Heart left ventricle (tissue), 16 donors: ENCODE data around the gene KRT12. TPM values are rescaled to one million over a fixed set of nuclear protein-coding genes. Genes with fewer than 3 reads are reported as not detected.
"Not testable (repeated sequence)": the region's sequence is repeated elsewhere in the genome, so short reads cannot be mapped to it uniquely, and the experiment has no call there.

Source experiments
- ATAC-seq, 4 donors: fragments of 200-7000 bp; cut with Tn5 transposase; one replicate each; pipeline ENCODE4 v1.9.1; 2020 to 2022; ENCODE audit warnings: moderate library complexity in 4 of 4, mild to moderate bottlenecking in 3 of 4, moderate number of reproducible peaks in 1 of 4
- DNase-seq, 5 donors: peaks; one replicate each; pipeline ENCODE4 v3.0.0-alpha.2; 2020
- H3K27ac ChIP-seq, 12 donors: fragments of 200-600 bp; sonication (generic) in 4 of 12; one replicate each; pipeline versions ENCODE4 v1.5.0 to v1.8.0; 2016 to 2022; ENCODE audit warnings: mild to moderate bottlenecking in 2 of 12
- H3K27me3 ChIP-seq, 9 donors: fragments of 200-600 bp; sonication (generic) in 2 of 9; one replicate each; pipeline versions ENCODE4 v1.5.1 to v1.8.0; 2016 to 2022; ENCODE audit warnings: mild to moderate bottlenecking in 3 of 9
- H3K36me3 ChIP-seq, 9 donors: fragments of 200-600 bp; sonication (generic) in 2 of 9; one replicate each; pipeline versions ENCODE4 v1.5.0 to v1.8.0; 2018 to 2022; ENCODE audit warnings: mild to moderate bottlenecking in 2 of 9
- H3K4me1 ChIP-seq, 12 donors: fragments of 200-600 bp; sonication (generic) in 4 of 12; one replicate each; pipeline versions ENCODE4 v1.5.0 to v1.8.0; 2016 to 2022; ENCODE audit warnings: mild to moderate bottlenecking in 3 of 12
- H3K4me3 ChIP-seq, 12 donors: fragments of 200-600 bp; sonication (generic) in 4 of 12; one replicate each; pipeline versions ENCODE4 v1.5.0 to v1.8.0; 2017 to 2022; ENCODE audit warnings: mild to moderate bottlenecking in 9 of 12, moderate library complexity in 4 of 12
- H3K9me3 ChIP-seq, 12 donors: fragments of 200-600 bp; sonication (generic) in 4 of 12; one replicate each; pipeline versions ENCODE4 v1.5.0 to v1.8.0; 2016 to 2022; ENCODE audit warnings: mild to moderate bottlenecking in 1 of 12
- CTCF ChIP-seq, 12 donors: fragments of 200-600 bp; sonication (generic) in 4 of 12; IDR thresholded peaks; one replicate each; pipeline versions ENCODE4 v1.5.0 to v1.8.0; 2018 to 2022; ENCODE audit warnings: antibody characterized with exemption in 12 of 12, mild to moderate bottlenecking in 5 of 12
- POLR2A ChIP-seq, 2 donors: fragments of 450-650 bp; IDR thresholded peaks; one replicate each; pipeline ENCODE4 v1.6.1; 2017; ENCODE audit warnings: antibody characterized with exemption in 2 of 2, mild to moderate bottlenecking in 2 of 2, moderate library complexity in 2 of 2
- WGBS, 4 donors: extraction: QIAGEN DNeasy Blood & Tissue Kit in 2 of 4; methylation state at CpG; one replicate each; pipeline versions ENCODE4 v1.1.5 to v1.1.7; 2013 to 2018; 5-methylcytosine and 5-hydroxymethylcytosine counted together
- intact Hi-C, 10 donors: fragments of 100-400 bp; cut with DNase I; formaldehyde crosslinking; loops; one replicate each; pipeline versions ENCODE4 v1.11.1 to v1.14.2; 2022
- polyA plus RNA-seq, 2 donors: library from polyadenylated mRNA; stranded (reverse); fragments of 200-250 nt; gene quantifications; one replicate each; pipeline ENCODE4 v1.2.3, GENCODE V29; 2013
- total RNA-seq, 9 donors: library from RNA; depleted of rRNA in 2 of 9; stranded (reverse); fragments of >200 nt in 2 of 9; fragmentation: NEBNext Ultra II Directional in 3 of 9; extraction: Animal tissue kit (Norgen Biotek cat#: 25700) in 3 of 9; gene quantifications; one replicate each; pipeline versions ENCODE4 v1.1.0 to v1.2.4, GENCODE V29; 2016 to 2023
- donor health status: ischemic (EF 13 %, LVEDD 7.1; RV severe dilation, severe dysfunction).
- donor health status: healthy with polysubstance abuse.
- donor health status: DM: no; HTN: yes; CAD: no.
- donor health status: DM: no; HTN: no; CAD: no.
- donor health status: ischemic (EF 25% LVEDD 6.9; RV normal size, moderate dysfunction).
- donor health status: ischemic (EF 25% LVEDD 5.7; RV mildly dilated, moderate dysfunction).
- donor health status: healthy.
- donor health status: DM: yes; HTN: yes; CAD: no.
- donor health status: ischemic (EF 35%, LVEDD 5.7; RV mildly dilated, moderate dysfunction).
- donor health status: nonischemic (EF 11% LVEDD 7.7; RV severe dilation, severe dysfunction).
- donor health status: DM: yes; HTN: yes; CAD: no.
- donor health status: PGD.
- donor health status: ischemic (EF 29% LVEDD 5.4; RV normal size, mild dysfunction).
- donor health status: nonischemic (EF 23%, LVEDD 6.1; RV moderate dilation, normal function).

Gene KRT12
- total and polyA plus RNA-seq, 11 donors: not detected

GRCh38 chr17:40818343-40818732 is 48.7 kb downstream of the KRT12 start:
- 14 to 29% (median 23%) methylated on average over 7 of the region's 7 CpGs for WGBS, 4 donors
- intact Hi-C loops: loop anchor here in 1 of 10 donors (10.0 kb wide), 1 partner anchor 86 kb away; no protein-coding TSS in a partner anchor
- Histone ChIP-seq H3K9me3 (no peaks in the 10 kb centered on the region), H3K4me3 (peak overlapping the region; percentile 52 to 95 (median 66)), H3K27ac (peak overlapping the region; percentile 82 to 97 (median 93)), H3K27me3 (no peaks in the 10 kb centered on the region), H3K36me3 (peaks cover 0 to 20% (median 9%) of the 10 kb centered on the region in 9 donors), H3K4me1 (peaks cover 0 to 31% (median 14%) of the 10 kb centered on the region in 12 donors)
- DNase-seq: no peak
- no peak for ATAC-seq
- TF ChIP-seq CTCF (IDR thresholded peaks at IDR 0.05) (no peak), POLR2A (IDR thresholded peaks at IDR 0.05) (no peak)

- no peak for DNase-seq
- Histone ChIP-seq H3K36me3 (peaks cover 0 to 20% (median 9%) of the 10 kb centered on the region in 9 donors), H3K4me3 (no peak overlapping the region), H3K27ac (no peak overlapping the region), H3K9me3 (no peaks in the 10 kb centered on the region), H3K27me3 (peaks cover 0 to 3% (median 0%) of the 10 kb centered on the region in 9 donors), H3K4me1 (peaks cover 0 to 31% (median 14%) of the 10 kb centered on the region in 12 donors)
- intact Hi-C loops: loop anchor here in 1 of 10 donors (10.0 kb wide), 1 partner anchor 88 kb away; no protein-coding TSS in a partner anchor
- WGBS, 4 donors: 96 to 100% (median 98%) methylated on average over 4 of the region's 4 CpGs
- TF ChIP-seq POLR2A (IDR thresholded peaks at IDR 0.05): no peak
- no peak for ATAC-seq
Observed at GRCh38 chr17:40817103-40817682, 49.8 kb downstream of the KRT12 start.

GRCh38 chr17:40816569-40816968 is 50.5 kb downstream of the KRT12 start:
- Histone ChIP-seq H3K27me3 (peaks cover 0 to 6% (median 0%) of the 10 kb centered on the region in 9 donors), H3K4me1 (peaks cover 0 to 31% (median 14%) of the 10 kb centered on the region in 12 donors), H3K36me3 (peaks cover 0 to 20% (median 9%) of the 10 kb centered on the region in 9 donors), H3K4me3 (no peak overlapping the region), H3K27ac (no peak overlapping the region), H3K9me3 (no peaks in the 10 kb centered on the region)
- ATAC-seq: no peak
- TF ChIP-seq POLR2A (IDR thresholded peaks at IDR 0.05): no peak
- no peak for TF ChIP-seq CTCF (IDR thresholded peaks at IDR 0.05)
- WGBS, 4 donors: 92 to 95% (median 93%) methylated on average over 3 of the region's 3 CpGs
- no peak for DNase-seq
- intact Hi-C loops: loop anchor here in 1 of 10 donors (10.0 kb wide), 1 partner anchor 88 kb away; no protein-coding TSS in a partner anchor

- ATAC-seq: no peak
- Histone ChIP-seq H3K27ac (no peak overlapping the region), H3K9me3 (no peaks in the 10 kb centered on the region), H3K4me3 (no peak overlapping the region), H3K36me3 (peaks cover 0 to 17% (median 9%) of the 10 kb centered on the region in 9 donors), H3K27me3 (peaks cover 0 to 14% (median 0%) of the 10 kb centered on the region in 9 donors), H3K4me1 (peaks cover 3 to 26% (median 15%) of the 10 kb centered on the region in 12 donors)
- no peak for DNase-seq
- TF ChIP-seq CTCF (IDR thresholded peaks at IDR 0.05) (no peak), POLR2A (IDR thresholded peaks at IDR 0.05) (no peak)
- WGBS, 4 donors: 91 to 96% (median 95%) methylated on average over 1 of the region's 1 CpG
- intact Hi-C loops: loop anchor here in 1 of 10 donors (10.0 kb wide), 1 partner anchor 89 kb away; no protein-coding TSS in a partner anchor
Observed at GRCh38 chr17:40815381-40815780, 51.6 kb downstream of the KRT12 start.

- H3K4me3 ChIP-seq, H3K27ac ChIP-seq, H3K9me3 ChIP-seq, ATAC-seq, DNase-seq: not testable (repeated sequence)
- H3K4me1 ChIP-seq: peaks cover 0 to 26% (median 15%) of the 10 kb centered on the region in 12 donors
- intact Hi-C loops: loop anchor here in 1 of 10 donors (10.0 kb wide), 1 partner anchor 90 kb away; no protein-coding TSS in a partner anchor
- 77 to 90% (median 84%) methylated on average over 3 of the region's 3 CpGs for WGBS, 4 donors
- peaks cover 0 to 17% (median 9%) of the 10 kb centered on the region in 9 donors for H3K36me3 ChIP-seq
- peaks cover 0 to 22% (median 0%) of the 10 kb centered on the region in 9 donors for H3K27me3 ChIP-seq
Observed at GRCh38 chr17:40814657-40815056, 52.4 kb downstream of the KRT12 start.
